ENCODE data around the gene HOMER1. TPM values are rescaled to one million over a fixed set of nuclear protein-coding genes. Genes with fewer than 3 reads are reported as not detected.
"Not testable (repeated sequence)": the region's sequence is repeated elsewhere in the genome, so short reads cannot be mapped to it uniquely, and the experiment has no call there.

Gene HOMER1
- total RNA-seq, 4 donors from 2014 or later, result 3.3 to 73.2 (median 4.0) TPM; not detected in 1

DNA sequence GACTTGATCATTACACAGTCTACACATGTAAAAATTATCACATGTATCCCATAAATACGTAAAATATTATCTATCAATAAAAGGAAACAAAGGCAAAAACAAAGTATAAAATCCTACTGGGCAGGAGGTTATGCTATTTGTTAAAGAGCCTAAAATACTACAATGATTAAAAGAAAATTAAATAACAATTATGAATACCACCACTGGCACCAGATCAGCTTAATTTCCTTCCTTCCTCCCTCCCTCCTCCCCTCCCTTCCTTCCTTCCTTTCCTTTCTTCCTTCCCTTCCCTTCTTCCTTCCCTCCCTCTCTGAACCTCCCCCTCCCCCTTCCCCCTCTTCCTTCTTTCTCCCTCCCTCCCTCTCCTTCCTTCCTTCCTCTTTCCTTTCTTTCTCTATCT, 127.3 kb downstream of the HOMER1 start:
- Histone ChIP-seq H3K27me3 (no peaks in the 10 kb centered on the region), H3K27ac (no peak overlapping the region), H3K4me3 (no peak overlapping the region), H3K4me1 (no peaks in the 10 kb centered on the region), H3K36me3 (no peaks in the 10 kb centered on the region), H3K9me3 (peaks cover 7% of the 10 kb centered on the region in 2 donors)
- in situ Hi-C loops (cut with MboI; ENCODE audit: low pct_ligation_motif_present in 1 of 4, low pct_unique_long_range_greater_than_20kb in 1 of 4, low sequenced_read_pairs in 3 of 4), result no loop called here
- intact Hi-C loops (cut with DNase I; ENCODE audit: low total_unique reads), result no loop called here
- no peak for DNase-seq
- 88 to 100% methylated on average over 1 of the region's 1 CpG for WGBS, 2 donors (ENCODE audit: low coverage in 1 of 2)
- TF ChIP-seq EP300 (IDR thresholded peaks at IDR 0.05; ENCODE audit: low read depth) (no peak), POLR2A (IDR thresholded peaks at IDR 0.05) (no peak), POLR2AphosphoS5 (IDR thresholded peaks at IDR 0.05) (no peak)
- TF ChIP-seq, protein P1, sequence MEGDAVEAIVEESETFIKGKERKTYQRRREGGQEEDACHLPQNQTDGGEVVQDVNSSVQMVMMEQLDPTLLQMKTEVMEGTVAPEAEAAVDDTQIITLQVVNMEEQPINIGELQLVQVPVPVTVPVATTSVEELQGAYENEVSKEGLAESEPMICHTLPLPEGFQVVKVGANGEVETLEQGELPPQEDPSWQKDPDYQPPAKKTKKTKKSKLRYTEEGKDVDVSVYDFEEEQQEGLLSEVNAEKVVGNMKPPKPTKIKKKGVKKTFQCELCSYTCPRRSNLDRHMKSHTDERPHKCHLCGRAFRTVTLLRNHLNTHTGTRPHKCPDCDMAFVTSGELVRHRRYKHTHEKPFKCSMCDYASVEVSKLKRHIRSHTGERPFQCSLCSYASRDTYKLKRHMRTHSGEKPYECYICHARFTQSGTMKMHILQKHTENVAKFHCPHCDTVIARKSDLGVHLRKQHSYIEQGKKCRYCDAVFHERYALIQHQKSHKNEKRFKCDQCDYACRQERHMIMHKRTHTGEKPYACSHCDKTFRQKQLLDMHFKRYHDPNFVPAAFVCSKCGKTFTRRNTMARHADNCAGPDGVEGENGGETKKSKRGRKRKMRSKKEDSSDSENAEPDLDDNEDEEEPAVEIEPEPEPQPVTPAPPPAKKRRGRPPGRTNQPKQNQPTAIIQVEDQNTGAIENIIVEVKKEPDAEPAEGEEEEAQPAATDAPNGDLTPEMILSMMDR (IDR thresholded peaks at IDR 0.05), result no peak

GRCh38 chr5:79385126-79385525, 128.8 kb downstream of the HOMER1 start:
- H3K36me3 ChIP-seq; H3K4me1 ChIP-seq; H3K4me3 ChIP-seq; DNase-seq; H3K27ac ChIP-seq; in situ Hi-C loops (cut with MboI; ENCODE audit: low pct_ligation_motif_present in 1 of 4, low pct_unique_long_range_greater_than_20kb in 1 of 4, low sequenced_read_pairs in 3 of 4); intact Hi-C loops (cut with DNase I; ENCODE audit: low total_unique reads); H3K27me3 ChIP-seq: not testable (repeated sequence)
- H3K9me3 ChIP-seq, result peaks cover 9 to 11% of the 10 kb centered on the region in 2 donors

DNA sequence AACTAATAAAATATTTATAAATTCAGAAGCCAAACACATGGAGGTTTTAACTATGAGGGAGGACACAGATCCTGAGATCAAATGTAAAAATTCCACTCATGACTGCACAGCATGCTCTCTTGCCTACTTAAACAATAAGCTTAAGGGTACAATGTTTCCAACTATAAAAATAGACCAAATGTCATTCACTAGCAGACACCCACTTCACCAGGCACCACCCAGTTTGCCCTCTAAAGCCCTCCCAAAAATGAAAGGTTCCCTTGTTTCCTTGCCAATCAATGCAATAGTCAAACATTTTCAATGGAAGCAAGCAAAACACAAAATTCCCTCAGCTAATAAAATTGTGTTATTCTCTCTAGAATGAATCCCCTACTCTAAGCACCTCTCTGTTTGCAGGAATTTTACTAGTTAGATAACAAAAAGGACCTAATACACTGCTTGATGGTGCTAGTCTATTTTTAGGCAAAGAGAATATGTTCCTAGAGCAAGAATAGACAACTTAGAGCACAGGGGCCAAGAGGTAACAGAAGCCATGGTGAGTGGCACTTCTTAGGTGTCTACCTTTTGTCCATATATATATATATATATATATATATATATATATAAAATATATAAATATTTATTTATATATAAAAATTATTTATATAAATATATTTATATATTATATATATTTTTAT, 135.3 kb downstream of the HOMER1 start:
- H3K27me3 ChIP-seq, result no peaks in the 10 kb centered on the region
- H3K4me3 ChIP-seq, result no peak overlapping the region
- DNase-seq, result no peak
- H3K9me3 ChIP-seq, result peaks cover 9 to 11% of the 10 kb centered on the region in 2 donors
- TF ChIP-seq POLR2AphosphoS5 (IDR thresholded peaks at IDR 0.05) (no peak), EP300 (IDR thresholded peaks at IDR 0.05; ENCODE audit: low read depth) (no peak), POLR2A (IDR thresholded peaks at IDR 0.05) (no peak)
- TF ChIP-seq, protein P1 (IDR thresholded peaks at IDR 0.05), result no peak
- H3K4me1 ChIP-seq, result no peaks in the 10 kb centered on the region
- no peaks in the 10 kb centered on the region for H3K36me3 ChIP-seq
- in situ Hi-C loops (cut with MboI; ENCODE audit: low pct_ligation_motif_present in 1 of 4, low pct_unique_long_range_greater_than_20kb in 1 of 4, low sequenced_read_pairs in 3 of 4), result no loop called here
- H3K27ac ChIP-seq, result no peak overlapping the region
- intact Hi-C loops (cut with DNase I; ENCODE audit: low total_unique reads), result no loop called here

- in situ Hi-C loops (cut with MboI; ENCODE audit: low pct_ligation_motif_present in 1 of 4, low pct_unique_long_range_greater_than_20kb in 1 of 4, low sequenced_read_pairs in 3 of 4), result no loop called here
Observed at GRCh38 chr5:79357398-79357797, 156.5 kb downstream of the HOMER1 start.

More at GRCh38 chr5:79357398-79357797, 156.5 kb downstream of the HOMER1 start:
- Histone ChIP-seq H3K9me3 (no peaks in the 10 kb centered on the region), H3K4me1 (no peaks in the 10 kb centered on the region), H3K27ac (no peak overlapping the region), H3K27me3 (no peaks in the 10 kb centered on the region), H3K36me3 (no peaks in the 10 kb centered on the region), H3K4me3 (no peak overlapping the region)
- no peak for DNase-seq
- 0 to 22% methylated on average over 1 of the region's 1 CpG for WGBS, 2 donors (ENCODE audit: low coverage in 1 of 2)
- intact Hi-C loops (cut with DNase I; ENCODE audit: low total_unique reads), result no loop called here
- TF ChIP-seq, protein P1 (IDR thresholded peaks at IDR 0.05), result no peak
- no peak for TF ChIP-seq EP300 (IDR thresholded peaks at IDR 0.05; ENCODE audit: low read depth)
- no peak for TF ChIP-seq POLR2A (IDR thresholded peaks at IDR 0.05)
- TF ChIP-seq POLR2AphosphoS5 (IDR thresholded peaks at IDR 0.05), result no peak

Measured in transverse colon (tissue), 4 donors.